Astrocyte (in vitro differentiated cells and primary cell): ENCODE data around the gene JSRP1. TPM values are rescaled to one million over a fixed set of nuclear protein-coding genes. Genes with fewer than 3 reads are reported as not detected.

Experiments used
- DNase-seq: peaks from one replicate; pipeline ENCODE4 v3.0.0-alpha.2; 2010; ENCODE audit warnings: low read depth
- FAIRE-seq: peaks from 2 replicates; lab custom pipeline; 2011; peaks lifted over from hg19 to GRCh38; lab: Jason Lieb, UNC
- H2AFZ ChIP-seq: 2 replicates; pipeline ENCODE4 v1.6.0; 2012; ENCODE audit warnings: low read depth, low read length, inconsistent platforms
- H3K27ac ChIP-seq: 2 replicates; pipeline ENCODE4 v1.5.1; 2011; ENCODE audit warnings: low read depth, low read length, inconsistent platforms
- H3K27me3 ChIP-seq: 2 replicates; pipeline ENCODE4 v1.6.0; 2011; ENCODE audit warnings: low read length, inconsistent platforms; ENCODE audit not compliant: insufficient read depth
- H3K36me3 ChIP-seq: 2 replicates; pipeline ENCODE4 v1.5.1; 2011; ENCODE audit warnings: low read length, inconsistent platforms; ENCODE audit not compliant: insufficient read depth
- H3K4me1 ChIP-seq: 2 replicates; pipeline ENCODE4 v1.5.1; 2011; ENCODE audit warnings: low read length, inconsistent platforms; ENCODE audit not compliant: insufficient read depth
- H3K4me2 ChIP-seq: 2 replicates; pipeline ENCODE4 v1.6.0; 2012; ENCODE audit warnings: low read length, inconsistent platforms
- H3K4me3 ChIP-seq: 2 replicates; pipeline ENCODE4 v1.5.1; 2011; ENCODE audit warnings: low read depth, mild to moderate bottlenecking, low read length, inconsistent platforms; ENCODE audit not compliant: insufficient read depth
- H3K79me2 ChIP-seq: 2 replicates; pipeline ENCODE4 v1.6.0; 2012; ENCODE audit warnings: mild to moderate bottlenecking, low read length, inconsistent platforms; ENCODE audit not compliant: insufficient read depth
- H3K9ac ChIP-seq: 2 replicates; pipeline ENCODE4 v1.6.0; 2012; ENCODE audit warnings: mild to moderate bottlenecking, low read length, inconsistent platforms
- H3K9me3 ChIP-seq: 2 replicates; pipeline ENCODE4 v1.5.1; 2012; ENCODE audit warnings: low read depth, mild to moderate bottlenecking, low read length, inconsistent platforms; ENCODE audit not compliant: insufficient read depth
- H4K20me1 ChIP-seq: 2 replicates; pipeline ENCODE4 v1.6.0; 2012; ENCODE audit warnings: low read length, inconsistent platforms; ENCODE audit not compliant: insufficient read depth
- H3K27ac Mint-ChIP-seq: one replicate; pipeline ENCODE4 v1.8.0; 2021; ENCODE audit warnings: mild to moderate bottlenecking, mixed read lengths; ENCODE audit not compliant: unreplicated experiment
- H3K27me3 Mint-ChIP-seq: one replicate; pipeline ENCODE4 v1.8.0; 2021; ENCODE audit warnings: low read depth, mixed read lengths; ENCODE audit not compliant: unreplicated experiment
- H3K36me3 Mint-ChIP-seq: one replicate; pipeline ENCODE4 v1.8.0; 2021; ENCODE audit warnings: low read depth, mixed read lengths; ENCODE audit not compliant: unreplicated experiment
- H3K4me1 Mint-ChIP-seq: one replicate; pipeline ENCODE4 v1.8.0; 2021; ENCODE audit warnings: low read depth, mixed read lengths; ENCODE audit not compliant: unreplicated experiment
- H3K4me3 Mint-ChIP-seq: one replicate; pipeline ENCODE4 v1.8.0; 2021; ENCODE audit warnings: mild to moderate bottlenecking, moderate library complexity, mixed read lengths; ENCODE audit not compliant: unreplicated experiment
- H3K9me3 Mint-ChIP-seq: one replicate; pipeline ENCODE4 v1.8.0; 2021; ENCODE audit warnings: mild to moderate bottlenecking, mixed read lengths; ENCODE audit not compliant: unreplicated experiment
- EZH2 ChIP-seq: IDR thresholded peaks from 2 replicates; pipeline ENCODE4 v1.6.1; 2012; ENCODE audit warnings: mild to moderate bottlenecking, low read length, inconsistent platforms; ENCODE audit not compliant: insufficient read depth
- total RNA-seq: library from RNA; stranded (reverse); gene quantifications from 2 replicates; pipeline ENCODE4 v1.2.1, GENCODE V29; 2021
- TF ChIP-seq, protein P1 (sequence below): IDR thresholded peaks from 2 replicates; pipeline ENCODE4 v1.5.1; 2011; ENCODE audit warnings: low read depth, mild to moderate bottlenecking, inconsistent platforms, low read length, moderate library complexity; ENCODE audit not compliant: insufficient read depth

Gene JSRP1
- total RNA-seq, 1 donor from 2014 or later = 0.36 TPM

- FAIRE-seq = no peak
- peaks cover 1% of the 10 kb centered on the region for H3K36me3 Mint-ChIP-seq
These were observed 4.0 kb downstream of the JSRP1 start for GRCh38 chr19:2252055-2252796.

GRCh38 chr19:2251106-2252054 lies 4.8 kb downstream of the JSRP1 start:
- Histone ChIP-seq H3K27me3 (peaks cover 22% of the 10 kb centered on the region), H2AFZ (no peak overlapping the region), H4K20me1 (peaks cover 55% of the 10 kb centered on the region), H3K79me2 (no peaks in the 10 kb centered on the region), H3K27ac (no peak overlapping the region), H3K9ac (no peak overlapping the region), H3K4me3 (no peak overlapping the region), H3K4me2 (peak overlapping the region; percentile 30), H3K36me3 (peaks cover 1% of the 10 kb centered on the region), H3K9me3 (no peaks in the 10 kb centered on the region), H3K4me1 (peaks cover 7% of the 10 kb centered on the region)
- TF ChIP-seq EZH2 = peak; percentile 50
- TF ChIP-seq, protein P1, sequence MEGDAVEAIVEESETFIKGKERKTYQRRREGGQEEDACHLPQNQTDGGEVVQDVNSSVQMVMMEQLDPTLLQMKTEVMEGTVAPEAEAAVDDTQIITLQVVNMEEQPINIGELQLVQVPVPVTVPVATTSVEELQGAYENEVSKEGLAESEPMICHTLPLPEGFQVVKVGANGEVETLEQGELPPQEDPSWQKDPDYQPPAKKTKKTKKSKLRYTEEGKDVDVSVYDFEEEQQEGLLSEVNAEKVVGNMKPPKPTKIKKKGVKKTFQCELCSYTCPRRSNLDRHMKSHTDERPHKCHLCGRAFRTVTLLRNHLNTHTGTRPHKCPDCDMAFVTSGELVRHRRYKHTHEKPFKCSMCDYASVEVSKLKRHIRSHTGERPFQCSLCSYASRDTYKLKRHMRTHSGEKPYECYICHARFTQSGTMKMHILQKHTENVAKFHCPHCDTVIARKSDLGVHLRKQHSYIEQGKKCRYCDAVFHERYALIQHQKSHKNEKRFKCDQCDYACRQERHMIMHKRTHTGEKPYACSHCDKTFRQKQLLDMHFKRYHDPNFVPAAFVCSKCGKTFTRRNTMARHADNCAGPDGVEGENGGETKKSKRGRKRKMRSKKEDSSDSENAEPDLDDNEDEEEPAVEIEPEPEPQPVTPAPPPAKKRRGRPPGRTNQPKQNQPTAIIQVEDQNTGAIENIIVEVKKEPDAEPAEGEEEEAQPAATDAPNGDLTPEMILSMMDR = no peak
- no peaks in the 10 kb centered on the region for H3K9me3 Mint-ChIP-seq
- no peaks in the 10 kb centered on the region for H3K4me1 Mint-ChIP-seq
- no peak overlapping the region for H3K27ac Mint-ChIP-seq
- DNase-seq = no peak
- peaks cover 3% of the 10 kb centered on the region for H3K27me3 Mint-ChIP-seq
- H3K36me3 Mint-ChIP-seq = peaks cover 1% of the 10 kb centered on the region
- H3K4me3 Mint-ChIP-seq = no peak overlapping the region
- no peak for FAIRE-seq

More at GRCh38 chr19:2252055-2252796, 4.0 kb downstream of the JSRP1 start:
- TF ChIP-seq EZH2 = peak; percentile 24
- TF ChIP-seq, protein P1 = no peak
- DNase-seq = no peak
- no peak overlapping the region for H3K27ac Mint-ChIP-seq
- H3K36me3 ChIP-seq = no peaks in the 10 kb centered on the region
- peaks cover 22% of the 10 kb centered on the region for H3K27me3 ChIP-seq
- peaks cover 3% of the 10 kb centered on the region for H3K4me1 ChIP-seq
- H3K4me3 ChIP-seq = no peak overlapping the region
- no peaks in the 10 kb centered on the region for H3K9me3 Mint-ChIP-seq
- no peak overlapping the region for H3K4me3 Mint-ChIP-seq
- no peaks in the 10 kb centered on the region for H3K79me2 ChIP-seq
- no peaks in the 10 kb centered on the region for H3K9me3 ChIP-seq
- no peaks in the 10 kb centered on the region for H3K4me1 Mint-ChIP-seq
- peaks cover 6% of the 10 kb centered on the region for H3K27me3 Mint-ChIP-seq
- peaks cover 46% of the 10 kb centered on the region for H4K20me1 ChIP-seq
- H3K27ac ChIP-seq = no peak overlapping the region
- no peak overlapping the region for H3K4me2 ChIP-seq
- H3K9ac ChIP-seq = no peak overlapping the region
- no peak overlapping the region for H2AFZ ChIP-seq
